SH-SY5Y (cell line): ENCODE measurements around the gene TCF15.

Source experiments
- GATA2 ChIP-seq: IDR thresholded peaks from 2 replicates; pipeline ENCODE4 v1.6.1; 2011; ENCODE audit warnings: mild to moderate bottlenecking, low read depth, low read length
- GATA3 ChIP-seq: IDR thresholded peaks from 2 replicates; pipeline ENCODE4 v1.6.1; 2011; ENCODE audit warnings: low read depth, mild to moderate bottlenecking, low read length, moderate library complexity

TCF15 gene

DNA sequence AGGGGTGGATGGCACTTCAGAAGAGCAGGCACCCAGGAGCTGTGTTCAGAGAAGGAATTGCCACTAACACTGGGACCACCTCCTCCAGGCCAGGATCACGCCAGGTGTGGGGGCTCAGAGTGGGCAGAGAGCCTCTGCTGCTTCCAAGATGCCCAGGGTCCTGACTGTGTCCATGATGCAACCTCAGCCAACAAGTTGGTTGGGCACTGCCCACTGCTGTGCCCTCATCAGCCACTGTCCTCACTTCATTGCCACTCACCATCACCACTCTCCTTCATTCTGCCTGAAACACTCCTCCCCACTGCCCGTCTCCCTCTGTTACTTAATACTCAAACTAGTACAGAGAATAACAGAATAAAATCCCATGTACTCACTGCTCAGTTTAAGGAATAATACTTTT lies 16.5 kb upstream of the TCF15 start:
- TF ChIP-seq GATA3 (no peak), GATA2 (no peak)

DNA sequence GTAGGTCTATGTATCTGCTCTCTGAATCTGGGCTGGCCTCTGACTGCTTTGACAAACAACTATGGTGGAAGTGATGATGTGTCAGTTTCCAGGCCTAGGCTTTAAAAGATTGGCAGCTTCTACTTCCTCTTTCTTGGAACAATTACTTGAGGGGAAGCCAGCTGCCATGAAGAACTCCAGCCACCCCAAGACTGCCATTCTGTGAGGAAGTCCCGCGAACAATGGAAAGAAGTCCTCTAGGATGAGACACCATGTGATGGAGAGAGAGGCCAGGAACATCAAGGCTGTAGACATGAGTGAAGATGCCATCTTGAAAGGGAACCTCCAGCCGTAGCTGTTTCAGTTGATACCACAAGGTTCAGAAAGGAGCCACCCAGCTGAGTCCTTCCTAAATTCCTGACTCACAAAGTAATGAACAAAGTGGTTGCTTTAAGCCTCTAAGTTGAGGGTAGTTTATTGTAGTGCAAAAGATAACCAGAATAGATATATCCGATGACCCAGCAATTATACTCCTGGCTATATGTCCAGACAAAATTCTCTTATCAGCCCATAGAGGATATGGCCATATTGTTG lies 15.3 kb upstream of the TCF15 start:
- TF ChIP-seq GATA2 (no peak), GATA3 (no peak)

DNA sequence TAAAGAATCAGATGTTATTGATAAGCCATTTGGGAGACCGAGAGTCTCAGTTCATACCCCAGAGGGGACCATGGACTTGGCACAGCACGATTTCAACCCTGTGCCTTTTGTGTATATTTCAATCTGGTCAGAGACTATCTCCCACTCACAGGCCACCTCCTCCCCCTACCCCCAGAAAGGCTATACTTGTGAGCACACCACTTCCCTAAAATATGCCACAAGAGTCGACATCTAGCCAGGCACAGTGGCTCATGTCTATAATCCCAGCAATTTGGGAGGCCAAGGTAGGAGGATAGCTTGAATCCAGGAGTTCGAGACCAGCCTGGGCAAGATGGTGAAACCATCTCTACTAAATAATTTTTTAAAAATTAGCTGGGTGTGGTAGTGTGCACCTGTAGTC lies 13.6 kb upstream of the TCF15 start:
- TF ChIP-seq GATA2 = no peak
- no peak for TF ChIP-seq GATA3

DNA sequence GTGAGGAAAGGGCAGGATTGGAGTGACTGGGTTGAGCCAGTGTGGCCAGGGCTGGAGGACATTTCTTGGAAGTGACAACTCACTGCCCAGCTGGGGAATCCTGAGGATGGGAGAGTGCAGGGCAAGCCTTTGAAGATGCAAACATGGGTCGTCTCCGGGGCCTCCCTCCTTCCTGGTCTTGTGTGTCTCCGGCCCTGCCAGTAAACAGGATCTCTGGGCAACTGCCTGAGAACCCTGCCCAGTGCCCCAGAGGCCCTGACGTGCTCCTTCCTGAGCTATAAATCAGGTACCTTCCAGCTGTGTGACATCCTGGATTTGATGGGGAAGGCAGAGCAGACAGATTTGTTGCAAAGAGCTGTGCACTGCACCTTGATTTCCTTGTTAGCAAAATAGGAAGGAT lies 12.9 kb upstream of the TCF15 start:
- TF ChIP-seq GATA2 (no peak), GATA3 (no peak)

DNA sequence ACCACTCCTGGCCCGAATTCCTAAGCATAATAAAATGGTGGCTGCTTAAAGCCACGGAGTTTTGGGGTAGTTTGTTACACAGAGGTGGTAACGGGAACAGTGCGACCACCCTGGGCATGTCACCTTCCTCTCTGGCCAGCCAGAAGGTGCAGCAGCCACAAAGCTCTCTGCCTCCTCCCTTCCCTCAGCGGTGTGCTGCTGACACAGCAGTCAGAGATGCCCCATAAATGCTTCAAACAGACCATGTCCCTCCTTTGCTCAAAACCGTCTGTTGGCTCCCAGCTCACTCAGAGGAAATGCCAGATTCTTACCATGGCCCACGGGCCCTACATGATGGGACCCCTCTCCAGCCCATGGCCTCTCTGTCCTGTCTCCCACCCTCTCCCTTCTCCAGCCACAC lies 12.1 kb upstream of the TCF15 start:
- TF ChIP-seq GATA3 (no peak), GATA2 (no peak)

DNA sequence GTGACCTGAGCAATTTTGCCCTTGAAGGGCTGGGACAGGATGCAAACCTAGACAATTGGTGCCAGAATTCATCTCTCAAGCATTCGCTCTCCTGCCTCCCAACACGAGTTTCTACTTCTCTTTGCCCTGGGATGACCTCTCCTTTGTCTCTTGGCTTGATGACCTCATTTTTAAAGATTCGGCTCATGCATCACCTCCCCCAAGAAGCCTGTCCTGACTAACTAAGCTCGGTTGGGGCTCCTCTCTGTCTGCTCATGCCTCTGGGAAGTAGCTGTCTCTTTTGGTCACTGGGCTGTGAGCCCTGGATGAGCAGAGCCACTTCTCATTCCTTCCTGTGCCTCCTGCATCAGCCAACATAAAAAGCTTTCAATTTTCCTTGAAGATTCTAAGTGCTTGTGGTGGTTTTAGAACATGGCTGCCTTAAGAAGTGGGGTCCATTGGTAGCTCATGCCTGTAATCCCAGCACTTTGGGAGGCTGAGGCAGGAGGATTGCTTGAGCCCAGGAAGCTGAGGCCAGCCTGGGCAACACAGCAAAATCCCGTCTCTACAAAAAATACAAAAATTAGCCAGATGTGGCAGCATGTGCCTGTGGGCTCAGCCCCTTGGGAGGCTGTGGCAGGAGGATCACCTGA lies 11.1 kb upstream of the TCF15 start:
- TF ChIP-seq GATA2 (no peak), GATA3 (no peak)

DNA sequence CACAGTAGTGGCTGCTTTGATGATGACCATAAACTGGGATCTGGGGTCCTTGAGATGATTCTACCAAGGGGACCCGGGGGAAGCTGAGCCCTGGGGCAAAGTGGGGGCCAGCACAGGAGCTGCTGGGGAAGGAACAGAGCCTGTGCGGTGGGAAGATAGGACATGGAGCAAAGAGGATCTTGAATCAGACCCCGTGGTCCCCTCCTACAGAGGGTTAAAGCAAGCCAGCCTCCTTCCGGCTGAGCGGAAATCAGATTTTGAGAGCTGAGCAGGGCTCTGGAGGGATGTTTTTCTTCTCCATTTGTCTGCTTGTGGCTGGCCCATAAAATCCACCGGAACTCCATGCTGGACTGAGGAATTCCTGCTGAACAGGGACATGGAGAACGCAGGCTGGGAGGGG lies 10.1 kb upstream of the TCF15 start:
- TF ChIP-seq GATA2 = no peak
- no peak for TF ChIP-seq GATA3

DNA sequence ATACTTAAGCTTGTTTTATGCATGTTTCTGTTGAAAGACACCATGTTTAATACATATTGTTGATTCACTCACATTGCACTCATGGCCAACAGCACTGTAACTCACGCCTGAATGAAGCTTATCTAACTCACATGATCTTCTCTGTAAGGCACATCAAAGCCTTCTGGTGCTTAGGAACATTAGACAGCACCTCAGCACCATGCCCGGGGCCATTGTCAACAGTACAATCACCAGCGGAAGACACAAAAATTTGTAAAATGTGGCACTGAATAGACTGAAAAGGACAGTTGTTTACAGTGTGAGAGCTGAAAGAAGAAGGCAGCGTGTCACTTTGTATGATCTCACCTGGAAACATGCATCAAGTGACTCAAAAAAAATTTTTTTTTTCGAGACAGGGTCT lies 8.9 kb upstream of the TCF15 start:
- no peak for TF ChIP-seq GATA2
- TF ChIP-seq GATA3 = no peak

DNA sequence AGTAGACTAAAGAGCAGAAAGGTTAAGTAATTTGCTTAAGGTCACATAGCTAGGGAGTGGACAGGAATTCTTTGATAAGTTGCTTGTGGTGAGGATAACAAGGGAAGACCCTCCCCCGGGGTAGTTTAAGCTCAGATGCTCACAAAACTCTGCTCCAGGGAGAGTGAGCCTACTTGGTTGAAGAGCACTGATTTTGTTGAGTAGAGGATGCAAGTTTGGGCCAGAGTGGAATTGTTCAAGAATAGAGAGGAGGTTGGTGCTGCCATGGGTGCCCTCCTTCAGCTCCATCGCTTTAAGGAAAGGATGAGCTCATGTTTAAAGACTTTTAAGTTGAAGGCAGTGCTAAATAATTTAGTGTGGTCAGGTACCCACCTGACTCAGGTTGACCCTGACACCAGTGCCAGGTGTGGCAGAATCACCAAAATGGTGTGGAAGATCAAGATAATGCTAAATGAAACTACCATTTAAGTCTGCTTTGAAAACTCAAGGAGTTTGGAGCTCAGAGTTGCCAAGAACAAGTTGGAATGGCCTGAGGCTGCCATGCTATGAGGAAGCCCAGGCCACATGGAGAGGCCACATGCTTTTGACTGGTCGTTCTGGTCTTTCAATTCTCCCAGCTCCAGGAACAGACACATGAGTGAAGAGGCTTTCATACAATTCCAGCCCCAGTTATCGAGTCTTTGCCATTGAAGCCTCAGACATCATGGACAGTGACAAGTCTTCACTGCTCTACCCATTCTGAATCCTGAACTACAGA lies 8.0 kb upstream of the TCF15 start:
- no peak for TF ChIP-seq GATA3
- no peak for TF ChIP-seq GATA2

DNA sequence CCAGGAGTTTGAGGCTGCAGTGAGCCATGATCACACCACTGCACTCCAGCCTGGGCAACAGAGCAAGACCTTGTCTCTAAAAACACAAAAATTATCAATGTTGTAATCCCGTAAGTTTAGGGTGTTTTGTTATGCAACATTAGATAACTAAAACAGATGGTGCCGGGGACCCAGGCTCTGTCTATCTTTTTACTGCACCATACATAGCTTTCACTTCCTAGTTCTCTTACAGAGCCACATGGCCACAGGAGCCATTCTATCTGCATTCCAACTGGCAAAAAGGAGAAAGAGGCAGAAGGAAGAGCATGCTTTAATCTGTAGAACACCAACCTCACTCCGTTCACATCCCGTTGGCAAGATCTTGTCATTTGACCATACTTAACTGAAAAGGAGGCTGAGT lies 5.4 kb upstream of the TCF15 start:
- no peak for TF ChIP-seq GATA3
- TF ChIP-seq GATA2 = no peak

DNA sequence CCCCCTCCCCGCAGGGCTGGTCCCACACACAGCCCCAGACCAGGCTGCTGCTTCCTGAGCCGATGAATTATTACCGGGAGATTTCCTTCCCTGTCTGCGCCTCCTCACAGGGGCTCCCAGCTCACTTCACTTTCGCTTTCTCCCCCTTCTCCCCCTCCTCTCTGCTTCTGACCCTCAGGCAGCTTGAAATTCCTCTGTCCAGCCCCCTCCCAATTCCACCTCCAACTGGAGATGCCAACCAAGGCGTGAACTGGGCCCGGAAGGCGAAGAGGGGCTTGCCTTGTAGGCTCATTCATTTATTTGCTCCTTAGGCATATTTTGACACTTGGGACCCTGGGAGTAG lies 1.7 kb upstream of the TCF15 start:
- TF ChIP-seq GATA3 (no peak), GATA2 (no peak)

DNA sequence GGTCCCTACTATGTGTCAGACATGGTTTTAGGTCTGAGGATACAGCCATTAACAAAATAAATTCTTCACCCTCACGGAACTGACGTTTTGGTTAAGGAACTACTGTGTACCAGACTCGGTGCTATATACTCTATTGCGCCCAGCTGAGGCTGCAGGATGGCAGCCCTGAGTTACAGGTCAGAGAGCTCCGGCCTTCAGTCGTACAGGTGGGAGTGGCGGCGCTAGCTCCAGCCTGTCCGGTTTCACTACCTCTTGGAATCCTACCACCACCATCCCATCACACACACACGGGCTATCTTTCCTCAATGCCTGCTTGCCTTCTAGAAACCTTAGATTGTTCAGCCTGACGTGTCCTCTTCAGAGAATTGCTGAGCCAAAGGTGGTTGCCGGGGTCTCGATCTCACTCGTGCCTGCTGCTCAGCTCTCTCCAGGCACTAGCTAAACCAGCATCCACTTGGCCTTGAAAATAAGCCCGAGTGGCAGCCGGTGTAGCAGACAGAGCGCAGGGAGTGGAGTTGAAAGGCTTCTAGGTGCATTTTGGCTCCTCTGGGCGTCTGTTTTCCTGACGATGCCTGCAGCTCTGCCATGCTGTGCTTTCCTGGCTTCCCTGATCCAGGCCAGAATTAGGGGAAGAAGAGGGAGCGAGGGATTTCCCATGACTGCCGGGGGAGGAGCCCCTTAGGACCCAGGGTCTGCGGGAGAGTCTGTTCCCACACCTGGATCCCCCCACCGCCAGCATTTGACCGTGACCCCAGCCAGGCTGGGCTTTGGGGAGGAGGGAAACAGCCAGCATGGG lies 1.1 kb upstream of the TCF15 start:
- TF ChIP-seq GATA3 (no peak), GATA2 (no peak)

DNA sequence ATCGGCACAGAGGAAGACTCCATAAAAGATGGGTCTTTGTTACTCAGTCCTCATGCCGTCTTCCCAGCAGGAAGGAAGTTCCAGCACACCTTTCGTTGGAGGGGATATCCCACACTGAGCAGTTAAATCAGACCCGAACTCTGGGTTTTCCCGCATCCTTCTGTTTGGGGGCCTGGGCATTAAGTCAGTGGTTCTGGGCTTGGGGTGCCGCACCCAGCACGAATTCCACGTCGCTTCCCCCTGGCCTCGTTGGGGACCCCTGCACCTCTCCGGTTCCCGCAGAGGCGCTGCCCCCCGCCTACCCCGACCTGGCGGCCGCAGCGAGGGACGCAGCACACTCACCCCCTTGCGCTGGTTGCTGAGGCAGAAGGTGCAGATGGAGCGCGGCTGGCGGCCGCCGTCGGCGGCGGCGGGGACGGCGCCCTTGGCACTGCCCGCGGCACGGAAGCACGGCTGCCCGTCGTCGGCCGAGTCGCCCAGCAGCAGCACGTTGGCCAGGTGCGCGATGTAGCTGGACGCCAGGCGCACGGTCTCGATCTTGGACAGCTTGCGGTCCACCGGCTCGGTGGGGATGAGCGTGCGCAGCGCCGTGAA lies 641 bp downstream of the TCF15 start:
- TF ChIP-seq GATA2 (no peak), GATA3 (no peak)

DNA sequence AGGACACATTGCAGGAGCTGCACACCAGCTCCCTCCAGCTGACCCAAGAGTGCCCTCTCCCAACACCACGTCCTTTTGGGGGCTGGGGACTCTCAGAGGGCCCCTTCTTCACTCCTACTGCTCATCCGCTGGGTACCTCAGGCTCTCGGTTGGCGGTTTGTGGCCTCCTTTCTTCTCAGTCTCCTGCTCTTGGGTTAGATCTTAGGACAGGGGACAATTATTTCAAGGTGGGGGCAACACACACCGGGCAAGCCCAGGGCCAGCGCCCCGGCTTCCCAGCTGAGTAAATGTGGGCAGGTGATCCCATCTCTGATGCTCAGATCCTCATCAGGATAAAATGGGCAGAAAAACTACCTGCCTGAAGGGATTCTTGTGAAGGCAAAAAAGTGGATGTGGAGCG lies 1.1 kb downstream of the TCF15 start:
- no peak for TF ChIP-seq GATA3
- TF ChIP-seq GATA2 = no peak
